Thoracic aorta endothelial cell (primary cell): ENCODE results near the gene PPIAL4G. TPM values are rescaled to one million over a fixed set of nuclear protein-coding genes. Genes with fewer than 3 reads are reported as not detected.

ENCODE experiments used
- small RNA-seq: library from RNA; depleted of rRNA; stranded (forward); fragments of <200 nt; gene quantifications from one replicate; pipeline ENCODE3, GENCODE V24; 2012
- total RNA-seq: library from RNA; depleted of rRNA; stranded (reverse); fragments of >200 nt; gene quantifications from 2 replicates; pipeline ENCODE4 v1.2.3, GENCODE V29; 2012

Gene PPIAL4G
- total RNA-seq: not detected in 2 replicates

DNA sequence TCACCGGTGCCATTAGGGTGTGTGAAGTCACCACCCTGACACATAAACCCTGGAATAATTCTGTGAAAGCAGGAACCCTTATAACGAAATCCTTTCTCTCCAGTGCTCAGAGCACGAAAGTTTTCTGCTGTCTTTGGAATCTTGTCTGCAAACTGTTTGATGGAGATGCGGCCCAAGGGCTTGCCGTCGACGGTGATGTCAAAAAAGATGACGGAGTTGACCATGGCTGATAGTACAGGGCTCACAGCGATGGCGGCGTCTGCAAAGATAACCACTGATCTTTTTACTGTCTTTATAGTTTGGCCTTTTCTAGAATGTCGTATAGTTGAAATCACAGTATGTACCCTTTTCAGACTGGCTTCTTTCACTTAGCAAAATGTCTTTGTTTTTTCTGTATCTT, at the start of gene PPIAL4G:
PPIAL4G (minus strand) TSS at position 274 of the 400 bp plus-strand sequence; CDS start at position 224, 50 bp downstream.

Small RNA genes lying within 50 kb of the gene (small RNA-seq; reads per million reads assigned to genes)
- 24.4 reads per million, percentile 96 among the genes with 10 or more reads in this experiment for gene RF00003

Other genes with a start within 250 kb of the PPIAL4G start
- 13.6 and 14.6 TPM in 2 replicates for gene NBPF14, start 112.7 kb upstream of the PPIAL4G start, total RNA-seq